Measurements from ENCODE around the gene BRD4.

Gene BRD4

GRCh38 chr19:15313649-15314279, 18.6 kb downstream of the BRD4 start:
- no peak for DNase-seq (ENCODE audit: low spot score)

- no peak for DNase-seq (ENCODE audit: low spot score)
These were observed 25.2 kb downstream of the BRD4 start for GRCh38 chr19:15307169-15307568.

- no peak for DNase-seq (ENCODE audit: low spot score)
These were observed 26.6 kb downstream of the BRD4 start for GRCh38 chr19:15305582-15306334.

- DNase-seq (ENCODE audit: low spot score) = no peak
These were observed 28.1 kb downstream of the BRD4 start for GRCh38 chr19:15304140-15304705.

GRCh38 chr19:15303105-15303780, 29.1 kb downstream of the BRD4 start:
- DNase-seq (ENCODE audit: low spot score) = no peak

GRCh38 chr19:15300533-15301197, 31.7 kb downstream of the BRD4 start:
- no peak for DNase-seq (ENCODE audit: low spot score)

GRCh38 chr19:15299568-15300409, 32.5 kb downstream of the BRD4 start:
- no peak for DNase-seq (ENCODE audit: low spot score)

GRCh38 chr19:15298847-15299567, 33.3 kb downstream of the BRD4 start:
- no peak for DNase-seq (ENCODE audit: low spot score)

GRCh38 chr19:15297416-15298224, 34.7 kb downstream of the BRD4 start:
- DNase-seq (ENCODE audit: low spot score) = no peak

GRCh38 chr19:15296841-15297415, 35.4 kb downstream of the BRD4 start:
- no peak for DNase-seq (ENCODE audit: low spot score)

GRCh38 chr19:15296353-15296752, 36.0 kb downstream of the BRD4 start:
- no peak for DNase-seq (ENCODE audit: low spot score)

- peak; percentile 85 for DNase-seq (ENCODE audit: low spot score)
These were observed 37.8 kb downstream of the BRD4 start for GRCh38 chr19:15294561-15294990.

- no peak for DNase-seq (ENCODE audit: low spot score)
These were observed 38.4 kb downstream of the BRD4 start for GRCh38 chr19:15293781-15294491.

- no peak for DNase-seq (ENCODE audit: low spot score)
These were observed 39.3 kb downstream of the BRD4 start for GRCh38 chr19:15292847-15293582.

GRCh38 chr19:15292140-15292539, 40.2 kb downstream of the BRD4 start:
- DNase-seq (ENCODE audit: low spot score) = no peak

GRCh38 chr19:15291548-15292021, 40.8 kb downstream of the BRD4 start:
- no peak for DNase-seq (ENCODE audit: low spot score)

GRCh38 chr19:15291089-15291488, 41.2 kb downstream of the BRD4 start:
- no peak for DNase-seq (ENCODE audit: low spot score)

GRCh38 chr19:15290166-15290565, 42.2 kb downstream of the BRD4 start:
- DNase-seq (ENCODE audit: low spot score) = no peak
